Muscle of back (tissue), 11 donors: ENCODE results near the gene CENPS. TPM values are rescaled to one million over a fixed set of nuclear protein-coding genes. Genes with fewer than 3 reads are reported as not detected.
A peak's percentile ranks its signal among the peaks of the same experiment; 100 is the strongest.
"Not testable (repeated sequence)": the region's sequence is repeated elsewhere in the genome, so short reads cannot be mapped to it uniquely, and the experiment has no call there.

Experiments used
- DNase-seq, 3 donors: peaks; one replicate each; pipeline versions ENCODE4 v3.0.0 to v3.0.0-alpha.2; 2013
- polyA plus RNA-seq, 10 donors: library from polyadenylated mRNA; unstranded; fragments of 120-200 nt; gene quantifications; one replicate each; pipeline ENCODE4 v1.2.1, GENCODE V29; 2013; ENCODE audit not compliant: insufficient read length in 10 of 10

The CENPS gene
- polyA plus RNA-seq, 10 donors: 7.0 to 13.1 (median 8.6) TPM

DNA sequence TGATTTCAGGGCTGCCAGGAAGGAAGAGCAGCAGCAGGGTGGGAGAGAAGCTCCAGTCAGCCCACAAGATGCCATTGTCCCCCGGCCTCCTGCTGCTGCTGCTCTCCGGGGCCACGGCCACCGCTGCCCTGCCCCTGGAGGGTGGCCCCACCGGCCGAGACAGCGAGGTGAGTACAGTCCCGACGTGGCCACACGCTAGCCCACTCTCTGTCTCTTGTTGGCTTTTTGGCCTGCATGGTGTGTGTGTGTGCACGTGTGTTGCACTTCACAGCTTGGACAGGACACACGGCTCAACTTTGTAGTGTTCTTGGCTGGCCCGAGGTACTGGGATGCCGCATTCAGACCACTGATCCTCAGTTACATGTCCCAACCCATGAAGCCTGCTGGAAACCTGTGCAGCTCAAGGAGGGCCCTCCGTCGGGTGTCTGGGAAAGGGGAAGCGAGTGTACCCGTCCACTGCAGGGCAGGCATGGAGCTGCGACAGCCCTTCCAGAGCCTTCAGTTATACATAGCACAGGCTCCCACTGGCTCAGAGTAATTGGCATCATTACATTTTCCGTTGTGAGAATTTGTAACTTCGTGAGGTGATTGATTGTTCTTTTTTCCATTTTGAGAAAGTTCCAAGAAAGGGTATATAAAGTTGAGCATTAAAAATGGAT lies 20.1 kb downstream of the CENPS start:
- peak in 2 of 3 donors; percentile 30 to 54 for DNase-seq

DNA sequence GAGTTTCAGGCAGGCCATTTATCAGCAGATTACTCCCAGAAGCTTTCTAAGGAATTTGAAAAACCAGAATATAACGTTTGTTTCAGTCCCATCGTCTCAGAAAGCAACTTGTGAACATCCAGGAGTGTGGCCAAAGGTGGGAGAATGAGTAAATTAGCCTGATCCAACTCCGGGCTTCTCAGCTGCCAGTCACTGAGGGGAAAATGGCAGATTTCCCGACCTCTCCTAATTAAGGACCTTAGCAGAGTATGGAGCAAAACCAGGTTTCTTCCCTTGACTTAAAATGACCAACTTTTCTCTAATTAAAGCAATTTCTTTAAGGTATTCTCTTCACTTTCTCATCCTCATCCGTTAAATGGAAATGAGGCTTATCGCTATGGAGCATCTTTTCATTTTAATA lies 20.6 kb downstream of the CENPS start:
- peak in 2 of 3 donors; percentile 36 to 52 for DNase-seq

DNA sequence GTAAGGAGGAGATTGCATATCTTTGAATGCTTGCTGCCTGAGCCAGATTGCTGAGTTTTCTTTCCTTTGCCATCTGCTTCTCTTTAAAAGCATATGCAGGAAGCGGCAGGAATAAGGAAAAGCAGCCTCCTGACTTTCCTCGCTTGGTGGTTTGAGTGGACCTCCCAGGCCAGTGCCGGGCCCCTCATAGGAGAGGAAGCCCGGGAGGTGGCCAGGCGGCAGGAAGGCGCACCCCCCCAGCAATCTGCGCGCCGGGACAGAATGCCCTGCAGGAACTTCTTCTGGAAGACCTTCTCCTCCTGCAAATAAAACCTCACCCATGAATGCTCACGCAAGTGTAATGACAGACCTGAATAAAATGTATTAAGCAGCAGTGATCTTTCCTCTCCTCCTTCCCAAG lies 21.1 kb downstream of the CENPS start:
- peak in 2 of 3 donors; percentile 24 to 62 for DNase-seq

DNA sequence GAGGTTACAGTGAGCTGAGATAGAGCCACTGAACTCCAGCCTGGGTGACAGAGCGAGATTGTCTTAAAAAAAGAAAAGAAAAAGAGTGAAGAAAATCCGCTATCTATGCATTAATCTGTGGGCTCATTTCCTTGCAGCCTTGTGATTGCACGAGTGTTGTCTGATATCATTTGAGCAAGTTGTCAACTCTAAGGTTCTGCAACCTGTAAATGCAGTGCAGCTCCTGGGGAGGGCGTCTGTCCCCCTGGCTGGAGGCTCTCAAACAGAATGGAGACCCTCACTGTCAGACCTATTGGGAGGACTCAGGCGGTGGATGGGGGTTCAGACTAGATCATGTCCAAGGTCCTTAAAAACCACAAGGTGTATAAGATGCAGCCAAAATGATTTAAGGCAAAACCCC lies 25.8 kb downstream of the CENPS start:
- no peak for DNase-seq

DNA sequence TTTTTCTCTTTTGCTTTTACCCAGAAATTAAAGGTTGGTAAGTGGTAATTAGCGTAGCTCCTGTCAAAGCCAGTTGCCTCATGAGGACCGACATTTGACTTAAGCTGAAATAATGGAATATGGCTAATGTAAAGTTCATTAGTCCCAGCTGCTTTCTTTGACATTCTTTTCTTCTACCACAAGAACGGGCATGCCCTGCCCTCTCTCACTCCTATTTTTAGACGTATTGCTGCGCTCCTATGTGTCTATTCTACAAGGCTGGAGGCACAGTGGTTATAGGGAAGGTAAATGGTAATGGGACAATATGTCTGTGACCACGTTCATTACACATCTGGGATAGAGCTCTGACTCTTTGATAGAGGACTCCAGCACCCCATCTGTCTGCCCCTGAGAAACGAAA lies 26.4 kb downstream of the CENPS start:
- no peak for DNase-seq

DNA sequence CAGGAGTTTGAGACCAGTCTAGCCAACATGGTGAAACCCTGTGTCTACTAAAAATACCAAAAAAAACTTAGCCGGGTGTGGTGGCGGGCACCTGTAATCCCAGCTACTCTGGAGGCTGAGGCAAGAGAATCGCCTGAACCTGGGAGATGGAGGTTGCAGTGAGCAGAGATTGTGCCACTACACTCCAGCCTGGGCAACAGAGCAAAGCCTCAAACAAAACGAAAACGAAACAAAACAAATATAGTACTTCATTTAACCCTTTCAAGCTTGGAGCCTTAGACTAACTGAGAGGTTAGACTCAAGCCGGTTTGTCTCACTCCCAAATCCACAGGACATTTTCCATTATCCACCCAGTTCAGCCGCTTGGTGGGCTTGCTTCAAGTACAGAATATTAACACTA lies 27.2 kb downstream of the CENPS start:
- not testable (repeated sequence) for DNase-seq

DNA sequence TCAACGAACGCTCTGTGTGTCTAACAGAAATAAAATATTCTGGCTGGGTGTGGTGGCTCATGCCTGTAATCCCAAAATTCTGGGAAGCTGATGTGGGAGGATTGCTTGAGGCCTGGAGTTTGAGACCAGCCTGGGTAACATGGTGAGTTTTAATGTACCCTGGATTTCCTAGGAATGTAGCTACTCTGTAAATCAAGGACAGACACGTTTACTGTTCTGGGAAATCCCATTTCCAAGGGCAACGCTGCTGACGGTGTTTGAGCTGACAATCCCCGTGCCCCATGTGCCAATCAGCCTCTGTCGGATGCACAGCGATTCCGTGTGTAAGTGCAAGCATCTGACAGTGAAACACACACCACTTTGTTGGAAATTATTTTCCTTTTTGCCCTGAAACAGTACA lies 27.6 kb downstream of the CENPS start:
- DNase-seq: no peak

DNA sequence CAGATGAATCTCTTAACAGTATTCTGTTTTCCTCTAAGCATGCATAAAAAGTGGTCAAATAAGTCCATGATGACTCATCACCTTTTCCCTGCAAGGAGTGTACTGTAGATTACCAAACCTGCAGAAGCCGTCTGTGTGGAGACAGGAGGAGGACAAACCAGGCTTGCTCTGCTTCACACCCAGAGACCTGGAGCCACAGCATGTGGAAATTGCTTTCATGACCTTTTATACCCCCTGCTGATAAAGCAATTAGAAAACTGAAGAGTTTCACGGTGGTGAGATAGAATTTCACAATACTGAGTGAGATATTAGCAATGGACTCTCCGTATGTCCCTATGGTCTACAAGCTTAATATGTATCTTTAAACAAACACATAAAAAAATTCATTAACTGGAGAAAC lies 29.0 kb downstream of the CENPS start:
- no peak for DNase-seq

DNA sequence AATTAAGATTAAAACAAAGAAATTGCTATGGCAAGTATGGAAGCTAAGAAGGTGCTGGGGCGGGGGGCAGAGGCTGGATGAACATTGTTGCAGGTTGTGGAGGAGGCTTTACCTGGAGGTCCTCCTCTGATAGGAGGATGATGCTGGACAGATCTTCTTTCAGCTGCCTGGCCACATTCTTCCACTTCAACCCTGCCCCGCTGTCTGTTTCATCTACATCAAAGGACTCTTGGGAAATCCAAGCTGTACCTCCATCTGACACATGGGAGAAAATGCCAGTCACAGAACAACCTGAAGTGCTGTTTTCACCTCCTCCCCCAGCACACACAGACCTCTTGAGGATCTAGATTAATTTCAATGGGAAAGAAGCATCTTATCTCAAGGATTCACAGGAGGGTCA lies 36.8 kb downstream of the CENPS start:
- no peak for DNase-seq

DNA sequence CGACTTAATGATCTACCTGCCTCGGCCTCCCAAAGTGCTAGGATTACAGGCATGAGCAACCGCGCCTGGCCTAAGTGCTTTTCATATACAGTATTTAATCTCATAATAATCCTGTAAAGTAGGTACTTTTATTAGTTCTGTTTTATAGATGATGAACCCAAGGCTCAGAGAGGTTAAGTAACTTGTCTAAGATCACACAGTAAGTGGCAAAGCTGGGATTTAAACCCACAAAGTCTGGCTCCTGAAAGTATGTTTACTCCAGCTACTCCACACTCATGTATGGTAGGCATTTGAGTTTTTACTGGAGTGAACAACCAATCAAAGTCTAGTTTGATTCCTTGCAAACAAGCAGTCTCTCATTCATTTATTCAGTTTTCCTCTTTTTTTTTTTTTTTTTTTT lies 39.8 kb downstream of the CENPS start:
- DNase-seq: no peak

DNA sequence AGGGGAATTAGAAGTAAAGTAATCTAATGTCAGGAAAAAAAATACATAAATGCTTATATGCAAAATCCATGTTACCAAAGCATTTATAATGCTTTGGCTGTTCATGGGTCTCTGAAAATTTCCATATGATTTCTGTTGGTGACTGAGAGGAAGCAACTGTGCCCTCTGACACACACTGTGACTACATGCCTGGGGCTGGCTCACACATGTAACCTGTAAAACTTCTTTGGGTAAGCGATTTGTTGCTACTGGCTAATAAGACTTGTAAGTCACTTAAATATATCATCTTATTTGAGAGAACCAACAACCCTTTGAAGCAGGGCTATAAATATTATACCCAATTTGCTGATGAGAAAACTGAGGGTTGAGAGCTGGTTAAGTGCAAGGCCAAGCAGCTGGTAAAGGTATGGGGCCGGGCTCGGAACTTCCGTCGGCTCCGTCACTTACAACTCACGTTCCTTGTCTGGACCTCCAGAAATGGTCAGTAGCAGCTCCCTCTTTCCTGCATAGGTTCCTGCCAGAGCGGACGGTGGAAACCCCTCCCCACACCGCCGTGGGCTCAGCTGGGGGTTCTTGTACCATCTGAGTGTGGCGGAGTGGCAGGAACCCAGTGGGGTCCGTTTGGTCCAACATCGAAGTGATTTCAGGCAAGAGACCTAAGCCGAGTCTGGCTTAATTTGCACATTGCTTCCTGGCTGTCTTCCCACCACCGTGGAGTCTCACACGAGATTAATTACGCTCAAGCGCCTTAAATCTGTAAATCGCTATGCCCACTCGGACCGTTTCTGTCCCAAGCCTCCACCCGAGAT lies 41.4 kb downstream of the CENPS start:
- DNase-seq: no peak

DNA sequence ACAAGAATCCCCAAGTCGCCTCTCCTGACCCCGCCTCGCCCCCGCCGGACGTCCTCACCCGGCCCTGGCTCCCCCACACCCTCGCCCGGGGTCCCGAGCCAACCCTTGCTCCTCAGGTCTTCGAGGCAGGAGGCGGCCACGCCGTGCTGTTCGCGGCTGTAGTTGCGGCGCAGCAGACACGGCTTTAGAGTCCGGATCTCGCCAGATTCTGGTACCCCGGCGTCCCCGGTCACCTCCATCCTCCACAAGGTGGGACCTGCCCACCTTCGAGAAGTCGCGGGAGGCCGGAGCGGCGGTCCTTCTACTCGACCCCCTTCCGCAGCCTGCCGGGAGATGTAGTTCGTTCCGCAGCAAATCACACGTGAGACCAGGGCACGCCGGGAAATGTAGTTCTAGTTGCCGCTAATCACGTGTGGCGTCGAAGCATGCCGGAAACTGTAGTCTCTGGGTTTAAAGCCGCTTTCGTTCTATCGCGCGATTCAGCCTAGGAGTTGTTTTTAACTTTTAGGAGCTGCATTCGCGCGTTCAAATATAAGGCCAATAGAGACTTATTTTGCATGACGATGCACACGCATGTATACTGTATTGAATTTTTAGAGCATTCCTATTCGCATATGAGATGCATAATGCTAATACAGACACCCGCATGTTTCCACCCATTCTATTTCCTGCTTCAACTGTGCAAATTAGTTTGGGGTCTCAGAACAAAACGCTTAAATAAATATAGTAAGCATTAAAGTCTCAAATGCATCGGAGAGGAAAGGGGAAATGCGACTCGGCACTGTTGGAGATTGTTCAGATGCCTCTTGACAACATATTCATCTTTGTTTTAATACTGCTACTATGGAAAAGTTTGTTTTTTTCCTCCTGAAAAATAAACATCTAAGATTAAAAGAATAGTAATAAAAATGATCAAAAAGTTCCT lies 42.2 kb downstream of the CENPS start, which contains the start of gene DFFA:
Gene DFFA, minus strand, starts transcription at position 310 of the 925 bp plus-strand sequence. Its CDS starts 71 bp downstream, at position 239.
- DNase-seq: peak; percentile 96 to 99 (median 96)

DNA sequence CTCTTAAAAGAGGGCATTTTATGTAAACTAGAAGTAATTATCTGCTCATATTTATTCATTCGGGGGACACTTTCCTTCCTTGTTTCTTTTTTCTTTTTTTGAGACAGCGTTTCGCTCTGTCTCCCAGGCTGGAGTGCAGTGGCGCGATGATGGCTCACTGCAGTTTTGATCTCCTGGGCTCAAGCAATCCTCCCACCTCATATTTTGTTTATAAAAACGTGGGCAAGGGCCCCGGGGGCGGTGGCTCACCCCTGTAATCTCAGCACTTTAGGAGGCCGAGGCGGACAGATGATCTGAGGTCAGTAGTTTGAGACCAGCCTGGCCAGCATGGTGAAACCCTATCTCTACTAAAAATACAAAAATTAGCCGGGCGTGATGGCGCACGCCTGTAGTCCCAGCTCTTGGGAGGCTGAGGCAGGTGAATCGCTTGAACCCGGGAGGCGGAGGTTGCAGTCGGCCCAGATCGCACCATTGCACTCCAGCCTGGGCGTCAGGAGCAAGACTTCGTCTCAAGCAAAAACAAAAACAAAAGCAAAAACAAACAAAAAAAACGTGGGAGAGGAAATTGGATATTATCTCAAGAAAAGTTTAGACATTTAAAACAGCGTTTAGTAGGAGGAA lies 43.0 kb downstream of the CENPS start:
- DNase-seq: no peak

DNA sequence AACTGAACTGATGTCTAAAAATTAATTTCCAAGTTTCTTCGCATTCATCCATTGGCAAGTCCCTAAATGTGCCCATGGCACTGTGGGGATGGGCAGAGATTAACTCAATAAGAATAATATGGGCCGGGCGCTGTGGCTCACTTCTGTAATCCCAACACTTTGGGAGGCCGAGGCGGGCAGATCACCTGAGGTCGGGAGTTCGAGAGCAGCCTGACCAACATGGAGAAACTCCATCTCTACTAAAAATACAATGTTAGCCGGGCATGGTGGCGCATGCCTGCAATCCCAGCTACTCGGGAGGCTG lies 44.0 kb downstream of the CENPS start:
- DNase-seq: not testable (repeated sequence)

DNA sequence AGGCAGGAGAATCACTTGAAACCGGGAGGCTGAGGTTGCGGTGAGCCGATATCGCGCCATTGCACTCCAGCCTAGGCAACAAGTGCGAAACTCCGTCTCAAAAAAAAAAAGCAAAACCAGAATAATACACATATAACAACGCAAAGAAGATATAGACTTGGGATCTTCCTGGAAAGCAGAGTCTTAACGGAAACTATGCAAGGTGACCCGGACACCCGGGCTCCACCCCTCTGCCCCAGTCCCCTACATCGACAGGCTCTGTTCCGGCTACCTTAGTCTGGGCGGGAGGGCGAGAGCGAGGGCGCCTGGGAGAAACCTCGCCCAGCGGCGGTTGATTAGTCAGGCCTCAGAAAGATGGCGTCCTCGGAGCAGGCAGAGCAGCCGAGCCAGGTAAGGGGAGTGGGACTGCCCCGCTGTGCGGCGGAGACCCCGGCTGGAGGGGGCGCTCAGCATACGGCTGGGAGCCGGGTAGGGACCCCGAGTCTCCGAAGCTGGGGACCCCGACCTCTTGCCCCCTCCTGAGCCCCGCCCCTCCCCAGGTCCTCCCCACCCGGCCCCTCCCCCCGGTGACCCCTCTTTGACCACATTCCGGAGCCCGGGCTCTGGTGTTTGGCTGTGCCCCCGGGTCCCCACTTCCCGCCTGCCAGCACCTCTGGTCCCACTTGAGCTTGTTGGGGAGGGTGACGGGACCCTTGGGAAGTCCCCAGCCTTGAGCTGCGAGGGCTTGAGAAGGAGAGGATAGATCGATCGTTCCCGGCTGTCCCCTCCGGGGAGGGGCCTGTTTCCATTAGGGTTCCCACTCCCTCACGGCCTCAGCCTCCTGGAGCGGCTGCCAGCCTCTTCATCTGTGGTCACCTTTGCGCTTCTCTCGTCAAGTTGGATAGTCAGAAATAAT lies 44.6 kb downstream of the CENPS start, which contains the start of gene PEX14:
Gene PEX14, plus strand, starts transcription at position 338 of the 895 bp plus-strand sequence. Its CDS starts 17 bp downstream, at position 355.
- peak; percentile 82 to 95 (median 89) for DNase-seq

DNA sequence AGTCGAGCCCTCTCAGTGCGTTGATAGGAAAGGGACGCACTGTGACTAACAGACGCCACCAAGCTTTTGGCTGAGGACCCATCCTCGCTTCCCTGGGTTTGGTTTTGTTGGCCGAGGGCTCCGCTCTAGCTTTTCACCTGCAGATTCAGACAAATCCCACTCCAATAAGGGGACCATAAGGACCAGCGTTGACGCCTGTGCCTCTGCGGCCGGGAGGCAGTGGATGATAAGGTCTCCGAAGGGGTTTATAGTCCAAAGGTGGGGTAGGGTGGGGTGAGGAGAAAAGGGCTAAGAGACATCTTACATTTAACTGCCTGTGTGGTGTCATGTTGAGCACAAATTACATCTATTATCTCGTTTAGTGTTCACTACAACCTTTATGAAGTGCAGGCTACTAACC lies 45.3 kb downstream of the CENPS start:
- DNase-seq: no peak

DNA sequence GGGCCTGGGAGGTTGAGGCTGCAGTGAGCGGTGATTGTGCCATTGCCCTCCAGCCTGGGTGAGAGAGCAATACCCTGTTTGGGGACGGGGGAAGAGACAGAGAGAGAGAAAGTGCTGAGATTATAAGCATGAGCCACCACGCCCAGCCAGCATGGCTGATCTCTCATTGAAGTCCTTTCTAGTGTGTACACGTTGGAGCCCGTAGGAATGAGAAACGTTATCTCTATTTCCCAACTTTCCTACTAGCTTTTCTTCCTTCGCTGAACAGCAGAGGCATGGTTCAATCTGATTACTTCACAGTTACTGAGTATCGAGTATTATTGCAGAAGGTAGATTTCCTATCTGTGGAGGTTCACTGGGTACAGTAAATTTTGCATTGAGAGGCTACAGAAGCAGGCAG lies 49.1 kb downstream of the CENPS start:
- DNase-seq: no peak

DNA sequence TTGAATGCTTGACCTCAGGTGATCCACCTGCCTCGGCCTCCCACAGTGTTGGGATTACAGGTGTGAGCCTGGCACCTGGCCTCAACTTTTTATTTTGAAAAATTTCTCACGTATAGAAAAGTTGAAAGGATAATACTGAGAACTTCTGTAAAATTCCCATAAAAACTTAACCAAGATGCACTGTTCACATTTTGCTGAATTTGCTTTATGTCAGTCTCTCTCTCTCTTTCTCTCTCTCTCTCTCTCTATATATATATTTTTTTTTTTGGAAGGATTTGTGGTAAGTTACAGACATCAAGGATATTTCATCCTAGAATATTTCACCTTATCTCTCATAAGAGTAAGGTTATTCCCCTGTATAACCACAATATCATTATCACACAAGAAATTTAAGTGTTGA lies 50.4 kb downstream of the CENPS start:
- DNase-seq: no peak

DNA sequence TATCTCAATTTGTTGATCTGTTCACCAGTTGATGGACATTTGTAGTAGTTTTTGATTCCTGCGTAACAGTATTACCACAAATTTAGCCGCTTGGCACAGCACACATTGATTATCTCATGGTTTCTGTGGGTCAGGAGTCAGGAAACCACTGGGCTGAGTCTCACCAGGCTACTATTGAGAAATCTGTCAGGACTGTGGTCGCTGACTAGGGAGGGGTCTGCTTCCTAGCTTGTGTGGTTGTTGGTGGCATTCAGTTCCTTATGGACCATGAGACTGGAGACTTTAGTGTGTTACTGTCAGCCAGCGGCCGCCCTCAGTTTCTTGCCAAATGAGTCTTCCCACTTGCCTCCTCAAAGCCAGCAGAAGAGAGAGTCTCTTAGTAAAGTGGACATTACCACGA lies 54.3 kb downstream of the CENPS start:
- DNase-seq: no peak

DNA sequence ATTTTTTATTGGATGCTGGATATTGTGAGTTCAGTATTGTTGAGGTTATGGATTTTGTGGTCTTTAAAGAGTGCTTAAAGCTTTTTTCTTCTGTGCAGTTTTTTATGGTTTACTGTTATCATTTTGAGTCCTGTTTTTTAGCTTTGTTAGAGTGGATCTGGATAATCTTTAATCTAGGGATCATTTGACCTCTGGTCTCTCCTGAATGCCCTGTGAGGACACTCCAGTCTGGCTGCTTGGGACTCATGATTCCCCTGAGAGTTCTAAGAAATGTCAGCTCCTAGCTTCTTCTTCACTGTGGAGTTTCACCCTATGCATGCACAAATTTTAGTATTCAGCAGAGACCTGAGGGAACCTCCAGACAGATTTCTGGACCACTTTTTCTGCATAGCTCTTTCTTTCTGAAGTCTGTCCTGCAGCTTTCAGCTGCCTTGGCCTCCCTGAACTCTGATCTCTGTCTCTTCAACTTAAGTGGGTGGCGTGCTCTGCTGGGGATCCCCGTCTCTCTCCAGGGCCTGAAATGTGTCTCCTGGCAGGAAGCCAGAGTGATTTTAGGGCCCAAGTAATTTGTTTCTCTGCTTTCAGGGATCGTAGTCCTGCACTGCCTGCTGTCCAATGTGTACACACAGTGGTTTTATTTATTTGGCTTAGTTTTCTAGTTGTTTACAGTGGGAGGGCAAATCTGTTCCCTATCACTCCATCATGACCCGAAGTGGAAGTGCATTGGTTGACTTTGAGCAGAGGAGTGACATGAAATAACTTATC lies 59.2 kb downstream of the CENPS start:
- DNase-seq: no peak
